C4-2B (cell line): ENCODE measurements around the gene PCDHGC3.

Experiments
- CTCF ChIP-seq: fragments of 450-650 bp; conservative IDR thresholded peaks from 2 replicates; pipeline ENCODE4 v1.5.1; 2017; ENCODE audit warnings: mild to moderate bottlenecking
- ZFX ChIP-seq: fragments of 450-650 bp; IDR thresholded peaks from 2 replicates; pipeline ENCODE4 v1.6.1; 2017

- no peak for TF ChIP-seq CTCF
- TF ChIP-seq ZFX, result no peak
Observed at GRCh38 chr5:141501761-141502160, 26.0 kb downstream of the PCDHGC3 start.
